ENCODE measurements around the gene SSH2. TPM values are rescaled to one million over a fixed set of nuclear protein-coding genes. Genes with fewer than 3 reads are reported as not detected.
A peak's percentile ranks its signal among the peaks of the same experiment; 100 is the strongest.

Gene SSH2
- total and polyA plus RNA-seq, 2 of the 13 experiments (the other 11 are each of a cell fraction or from before 2014, with no cell fraction given) = 6.0 to 6.4 TPM

GRCh38 chr17:29838961-29839360, 91.1 kb downstream of the SSH2 start:
- no TSS peak for BruUV-seq (replicated peaks)
- no peak overlapping the region for H3K4me2 ChIP-seq (ENCODE audit: low read depth, low read length)
- no peak overlapping the region for H2AFZ ChIP-seq (ENCODE audit: low read length)
- in situ Hi-C loops (cut with HindIII; ENCODE audit: extremely low pct_ligation_motif_present, low pct_unique_long_range_greater_than_20kb) (loop anchor here (10.0 kb wide), 1 partner anchor 56 kb away; no protein-coding TSS in a partner anchor), intact Hi-C loops (cut with micrococcal nuclease; ENCODE audit: unreplicated experiment) (no loop called here)
- TF ChIP-seq TOE1 (CRISPR knock-in tag; IDR thresholded peaks at IDR 0.05) (no peak), RFX1 (IDR thresholded peaks at IDR 0.05) (peak; percentile 30; the same call in 1 of the 2 replicates), ZNF101 (CRISPR knock-in tag; IDR thresholded peaks at IDR 0.05; ENCODE audit: borderline replicate concordance, low read depth) (no peak), ZNF256 (CRISPR knock-in tag; conservative IDR thresholded peaks at IDR 0.05) (no peak), ZNF292 (CRISPR knock-in tag; IDR thresholded peaks at IDR 0.05; ENCODE audit: borderline replicate concordance, low read depth) (no peak), MBNL3 (CRISPR knock-in tag; conservative IDR thresholded peaks at IDR 0.05) (no peak), RFX3 (CRISPR knock-in tag; IDR thresholded peaks at IDR 0.05) (peak; percentile 41; the same call in 1 of the 2 replicates), BRF2 (CRISPR knock-in tag; IDR thresholded peaks at IDR 0.05) (no peak)
- H3K4me1 ChIP-seq (ENCODE audit: insufficient read depth, low read length) = no peaks in the 10 kb centered on the region
- no peak for ATAC-seq
- no peaks in the 10 kb centered on the region for H3K36me3 ChIP-seq (replicated peaks in 1 of 2; ENCODE audit: control insufficient read depth in 1 of 2, insufficient read depth in 2 of 2, low read length in 2 of 2)
- H3K27ac ChIP-seq (ENCODE audit: extremely low read length, insufficient read depth, low read length) = no peak overlapping the region
- 76% methylated on average over 2 of the region's 6 CpGs for WGBS (ENCODE audit: low lambda C conversion rate)
- no peaks in the 10 kb centered on the region for H3K79me2 ChIP-seq (ENCODE audit: insufficient read depth, low read length)
- H3K4me3 ChIP-seq (replicated peaks in 1 of 3; ENCODE audit: insufficient read depth in 1 of 3, low read depth in 2 of 3, low read length in 3 of 3) = no peak overlapping the region
- ChIA-PET POLR2A (no interaction called here), CTCF (ENCODE audit: low intra/inter-chr PET ratio, low total read pairs) (no interaction called here)
- no peaks in the 10 kb centered on the region for H4K20me1 ChIP-seq (ENCODE audit: insufficient read depth, low read length)
- no peak for FAIRE-seq
- DNase-seq (ENCODE audit: low spot score) = no peak
- H3K9me3 ChIP-seq (ENCODE audit: low read length) = no peaks in the 10 kb centered on the region
- H3K9ac ChIP-seq (ENCODE audit: insufficient read depth, low read depth, low read length) = no peak overlapping the region
- H3K27me3 ChIP-seq (ENCODE audit: control insufficient read depth in 1 of 2, insufficient read depth in 2 of 2, low read length in 2 of 2) = no peaks in the 10 kb centered on the region

- Histone ChIP-seq H2AFZ (ENCODE audit: low read length) (no peak overlapping the region), H4K20me1 (ENCODE audit: insufficient read depth, low read length) (no peaks in the 10 kb centered on the region), H3K4me1 (ENCODE audit: insufficient read depth, low read length) (no peaks in the 10 kb centered on the region), H3K27me3 (ENCODE audit: control insufficient read depth in 1 of 2, insufficient read depth in 2 of 2, low read length in 2 of 2) (no peaks in the 10 kb centered on the region), H3K4me3 (replicated peaks in 1 of 3; ENCODE audit: insufficient read depth in 1 of 3, low read depth in 2 of 3, low read length in 3 of 3) (no peak overlapping the region), H3K79me2 (ENCODE audit: insufficient read depth, low read length) (no peaks in the 10 kb centered on the region), H3K4me2 (ENCODE audit: low read depth, low read length) (no peak overlapping the region), H3K9ac (ENCODE audit: insufficient read depth, low read depth, low read length) (no peak overlapping the region), H3K27ac (ENCODE audit: extremely low read length, insufficient read depth, low read length) (no peak overlapping the region), H3K9me3 (ENCODE audit: low read length) (no peaks in the 10 kb centered on the region), H3K36me3 (replicated peaks in 1 of 2; ENCODE audit: control insufficient read depth in 1 of 2, insufficient read depth in 2 of 2, low read length in 2 of 2) (no peaks in the 10 kb centered on the region)
- POLR2A ChIA-PET = no interaction called here
- no peak for FAIRE-seq
- TF ChIP-seq ZNF616 (CRISPR knock-in tag; IDR thresholded peaks at IDR 0.05; ENCODE audit: low read depth) (no peak), HNRNPL (IDR thresholded peaks at IDR 0.05; ENCODE audit: low read depth, low read length) (0 out of 2 replicates have a peak, but pooled peaks have one; percentile 1), NR2F2 (IDR thresholded peaks at IDR 0.05; ENCODE audit: borderline replicate concordance, low read depth) (no peak)
- no peak for DNase-seq (ENCODE audit: low spot score)
- CTCF ChIA-PET (ENCODE audit: low intra/inter-chr PET ratio, low total read pairs) = no interaction called here
- intact Hi-C loops (cut with micrococcal nuclease; ENCODE audit: unreplicated experiment) = no loop called here
- WGBS (ENCODE audit: low lambda C conversion rate) = 83% methylated on average over 1 of the region's 7 CpGs
- BruUV-seq (replicated peaks) = no TSS peak
- ATAC-seq = no peak
- in situ Hi-C loops (cut with HindIII; ENCODE audit: extremely low pct_ligation_motif_present, low pct_unique_long_range_greater_than_20kb) = loop anchor here (10.0 kb wide), 1 partner anchor 57 kb away; no protein-coding TSS in a partner anchor
Measured at GRCh38 chr17:29837531-29837930, 92.5 kb downstream of the SSH2 start.

Measured in HepG2 (cell line).